A549 (cell line): ENCODE data around the gene TRIO. TPM values are rescaled to one million over a fixed set of nuclear protein-coding genes. Genes with fewer than 3 reads are reported as not detected.

Experiments used
- ATAC-seq, 2 experiments: fragments of 200-7000 bp in 1 of 2; fragments of >200 bp in 1 of 2; cut with Nextera tagmentation in 1 of 2; cut with Tn5 transposase in 1 of 2; 3 replicates each; pipeline versions ENCODE4 v1.8.0 to v1.9.1; 2018 to 2020; ENCODE audit warnings: mild to moderate bottlenecking in 1 of 2, moderate library complexity in 1 of 2
- CTCF ChIA-PET: fragments of 300-600 bp; sonication (Branson Sonifier 250); formaldehyde crosslinking; extraction: SDS; loops from one replicate; lab custom pipeline; 2021; ENCODE audit warnings: antibody characterized with exemption, inconsistent platforms; lab: Yijun Ruan, JAX
- POLR2A ChIA-PET: fragments of 350-600 bp; formaldehyde crosslinking; extraction: SDS; loops from one replicate; lab custom pipeline; 2021; ENCODE audit warnings: antibody characterized with exemption, inconsistent platforms; lab: Yijun Ruan, JAX
- DNase-seq, 2 experiments: peaks; one replicate each; pipeline versions ENCODE4 v3.0.0 to v3.0.0-alpha.2; 2011 to 2016; ENCODE audit warnings: low read depth in 1 of 2, low spot score in 1 of 2
- FAIRE-seq: peaks from 2 replicates; lab custom pipeline; 2011; peaks lifted over from hg19 to GRCh38; lab: Jason Lieb, UNC
- H3K27ac ChIP-seq, 2 experiments: fragments of >200 bp; sonication (Bioruptor Twin); formaldehyde crosslinking; 3 replicates each; pipeline ENCODE4 v1.5.1; 2016 to 2017
- H3K4me1 ChIP-seq: fragments of >200 bp; sonication (Bioruptor Twin); formaldehyde crosslinking; 3 replicates; pipeline ENCODE4 v1.6.1; 2016
- H3K4me2 ChIP-seq: fragments of >200 bp; sonication (Bioruptor Twin); formaldehyde crosslinking; 3 replicates; pipeline ENCODE4 v1.6.1; 2016
- H3K4me3 ChIP-seq: fragments of >200 bp; sonication (Bioruptor Twin); formaldehyde crosslinking; 3 replicates; pipeline ENCODE4 v1.5.1; 2016
- H3K9me3 ChIP-seq: fragments of >200 bp; sonication (Bioruptor Twin); formaldehyde crosslinking; 3 replicates; pipeline ENCODE4 v1.6.1; 2016
- ATOH8 ChIP-seq: fragments of 250-450 bp; sonication (Bioruptor Pico); IDR thresholded peaks from 2 replicates; pipeline ENCODE4 v1.5.0; 2020; ENCODE audit warnings: low read depth, mild to moderate bottlenecking, moderate library complexity
- BHLHE40 ChIP-seq: IDR thresholded peaks from 2 replicates; pipeline ENCODE4 v1.6.1; 2012; ENCODE audit warnings: low read depth, low read length, inconsistent platforms
- CBX2 ChIP-seq: fragments of 200-600 bp; sonication (generic); IDR thresholded peaks from 2 replicates; pipeline ENCODE4 v1.6.1; 2016; ENCODE audit warnings: low read depth, mild to moderate bottlenecking, borderline replicate concordance
- E2F6 ChIP-seq: IDR thresholded peaks from 2 replicates; pipeline ENCODE4 v1.6.1; 2012; ENCODE audit warnings: low read depth, borderline replicate concordance
- ELK1 ChIP-seq: fragments of 150-350 bp; IDR thresholded peaks from 2 replicates; pipeline ENCODE4 v1.6.1; 2014; ENCODE audit warnings: low read depth, mild to moderate bottlenecking, low read length
- EP300 ChIP-seq, 2 experiments: fragments of >200 bp; sonication (Bioruptor Twin); formaldehyde crosslinking; IDR thresholded peaks; 2 replicates in 1 of 2; 3 replicates in 1 of 2; pipeline ENCODE4 v1.6.1; 2016 to 2017
- FOXS1 ChIP-seq: fragments of 250-450 bp; sonication (Bioruptor Pico); IDR thresholded peaks from 2 replicates; pipeline ENCODE4 v1.5.0; 2020; ENCODE audit warnings: mild to moderate bottlenecking, moderate library complexity
- HOXB5 ChIP-seq: fragments of 250-450 bp; sonication (Bioruptor Pico); IDR thresholded peaks from 2 replicates; pipeline ENCODE4 v1.5.0; 2020; ENCODE audit warnings: mild to moderate bottlenecking, moderate library complexity
- MAFK ChIP-seq: fragments of 450-650 bp; IDR thresholded peaks from 2 replicates; pipeline ENCODE4 v1.6.1; 2014; ENCODE audit not compliant: partially characterized antibody
- PHF8 ChIP-seq: fragments of 200-600 bp; sonication (generic); IDR thresholded peaks from 2 replicates; pipeline ENCODE4 v1.6.1; 2016; ENCODE audit warnings: low read depth, mild to moderate bottlenecking, antibody characterized with exemption, moderate library complexity, borderline replicate concordance
- POLR2A ChIP-seq: IDR thresholded peaks from 2 replicates; pipeline ENCODE4 v1.6.1; 2012; ENCODE audit warnings: mild to moderate bottlenecking, low read length
- REST ChIP-seq: fragments of 200-600 bp; sonication (generic); IDR thresholded peaks from 2 replicates; pipeline ENCODE4 v1.6.1; 2016; ENCODE audit warnings: antibody characterized with exemption, mild to moderate bottlenecking, moderate library complexity
- SMC3 ChIP-seq: fragments of >200 bp; sonication (Bioruptor Twin); formaldehyde crosslinking; IDR thresholded peaks from 3 replicates; pipeline ENCODE4 v1.6.1; 2018; ENCODE audit warnings: inconsistent platforms
- ZFP36 ChIP-seq: fragments of 450-650 bp; IDR thresholded peaks from 2 replicates; pipeline ENCODE4 v1.6.1; 2014; ENCODE audit warnings: borderline replicate concordance; ENCODE audit not compliant: partially characterized antibody
- ZSCAN20 ChIP-seq: fragments of 250-450 bp; sonication (Bioruptor Pico); IDR thresholded peaks from 2 replicates; pipeline ENCODE4 v1.8.0; 2022; ENCODE audit warnings: mild to moderate bottlenecking, moderate library complexity
- WGBS: methylation state at CpG from one replicate; pipeline ENCODE4 v1.1.6; 2017; ENCODE audit errors: missing lambda C conversion rate; 5-methylcytosine and 5-hydroxymethylcytosine counted together
- polyA plus RNA-seq, 4 experiments: library from polyadenylated mRNA; depleted of rRNA in 3 of 4; stranded (reverse); fragments of >200 nt; fragmentation: RNase III in 1 of 4; extraction: RNeasy Plus Mini Kit Qiagen cat#74134 plus additional on column Dnase treatment in 1 of 4; gene quantifications; 2 replicates in 3 of 4; 3 replicates in 1 of 4; pipeline ENCODE4 v1.2.3, GENCODE V29; 2011 to 2017

TRIO gene
- polyA plus RNA-seq, 2 of the 4 experiments (the other 2 are of a cell fraction) = 47.5 to 79.0 TPM

GRCh38 chr5:14313986-14314690 is 171.0 kb downstream of the TRIO start:
- 84% methylated on average over 4 of the region's 4 CpGs for WGBS
- FAIRE-seq (no peak), DNase-seq (no peak), ATAC-seq (no peak)
- POLR2A ChIA-PET = no interaction called here
- CTCF ChIA-PET = interaction anchor here (1.1 to 3.8 kb wide), 3 partner anchors 12 to 326 kb away, joined by 3 to 11 read pairs (median 3); no protein-coding TSS in a partner anchor
- TF ChIP-seq EP300 (IDR thresholded peaks at IDR 0.05) = no peak
- TF ChIP-seq ZFP36 = no peak
- TF ChIP-seq E2F6 = no peak
- no peak for TF ChIP-seq PHF8
- no peak for TF ChIP-seq ELK1
- no peak for TF ChIP-seq POLR2A
- Histone ChIP-seq H3K4me2 (no peak overlapping the region), H3K4me1 (no peaks in the 10 kb centered on the region), H3K27ac (no peak overlapping the region), H3K9me3 (no peaks in the 10 kb centered on the region), H3K4me3 (no peak overlapping the region)

- Histone ChIP-seq H3K4me2 (no peak overlapping the region), H3K4me3 (no peak overlapping the region), H3K27ac (no peak overlapping the region), H3K9me3 (no peaks in the 10 kb centered on the region), H3K4me1 (no peaks in the 10 kb centered on the region)
- 96% methylated on average over 9 of the region's 12 CpGs for WGBS
- no peak for TF ChIP-seq ZSCAN20
- TF ChIP-seq FOXS1 (CRISPR knock-in tag) = no peak
- TF ChIP-seq BHLHE40 = no peak
- TF ChIP-seq ATOH8 = no peak
- TF ChIP-seq REST = no peak
- TF ChIP-seq SMC3 = no peak
- no peak for TF ChIP-seq MAFK
- TF ChIP-seq HOXB5 (CRISPR knock-in tag) = no peak
- POLR2A ChIA-PET = no interaction called here
- ATAC-seq (no peak), DNase-seq (no peak), FAIRE-seq (no peak)
- CTCF ChIA-PET = interaction anchor here (0.9 to 3.8 kb wide), 3 partner anchors 10 to 329 kb away, joined by 4 to 11 read pairs (median 5); no protein-coding TSS in a partner anchor
Observed at GRCh38 chr5:14316471-14316870, 173.3 kb downstream of the TRIO start.

GRCh38 chr5:14319102-14319501 is 176.0 kb downstream of the TRIO start:
- Histone ChIP-seq H3K4me3 (no peak overlapping the region), H3K4me1 (no peaks in the 10 kb centered on the region), H3K9me3 (no peaks in the 10 kb centered on the region), H3K27ac (no peak overlapping the region), H3K4me2 (no peak overlapping the region)
- no peak for ATAC-seq
- FAIRE-seq = no peak
- ChIA-PET POLR2A (no interaction called here), CTCF (interaction anchor here (1.2 kb wide), 1 partner anchor 19 kb away, joined by 4 read pairs; no protein-coding TSS in a partner anchor)
- TF ChIP-seq CBX2 = no peak
- 66% methylated on average over 1 of the region's 1 CpG for WGBS
- DNase-seq = no peak
